K562 (cell line): ENCODE data around the gene CBX3. TPM values are rescaled to one million over a fixed set of nuclear protein-coding genes. Genes with fewer than 3 reads are reported as not detected.

Experiments used
- ATAC-seq: fragments of 200-7000 bp; cut with Tn5 transposase; 3 replicates; pipeline ENCODE4 v1.9.1; 2020; ENCODE audit warnings: moderate library complexity
- BruUV-seq: library from RNA; stranded (reverse); fragments of 400-500 nt; replicated peaks from 2 replicates; lab custom pipeline; 2021; lab: Mats Ljungman, UMichigan
- CTCF ChIA-PET: fragments of 300-600 bp; formaldehyde crosslinking; extraction: SDS; loops from one replicate; lab custom pipeline; 2021; ENCODE audit warnings: low intra/inter-chr PET ratio; lab: Yijun Ruan, JAX
- POLR2A ChIA-PET: fragments of 300-600, 350-650 bp; sonication (Branson Sonifier 250); formaldehyde crosslinking; extraction: SDS; loops from one replicate; lab custom pipeline; 2021; ENCODE audit warnings: antibody characterized with exemption, inconsistent platforms; lab: Yijun Ruan, JAX
- DNase-seq, 4 experiments: peaks; one replicate each; pipeline versions ENCODE4 v3.0.0 to v3.0.0-alpha.2; 2011 to 2018; ENCODE audit warnings: low spot score in 3 of 4, mixed read lengths in 3 of 4; ENCODE audit errors: extremely low read depth in 1 of 4
- FAIRE-seq: peaks from 2 replicates; lab custom pipeline; 2011; peaks lifted over from hg19 to GRCh38; lab: Jason Lieb, UNC
- H2AFZ ChIP-seq: 2 replicates; pipeline ENCODE4 v1.6.0; 2011; ENCODE audit warnings: low read depth, low read length, control low read depth, inconsistent platforms
- H3K27ac ChIP-seq: fragments of 200-600 bp; 3 replicates; pipeline ENCODE4 v1.8.0; 2011; ENCODE audit warnings: low read depth, mild to moderate bottlenecking, control low read depth, inconsistent platforms, low read length, moderate library complexity, mixed read lengths; ENCODE audit errors: extremely low read depth
- H3K27me3 ChIP-seq, 2 experiments: fragments of 300-600 bp in 1 of 2; 2 replicates in 1 of 2; 3 replicates in 1 of 2; pipeline versions ENCODE4 v1.6.0 to v1.8.0; 2011; ENCODE audit warnings: inconsistent platforms in 2 of 2, low read length in 2 of 2, mild to moderate bottlenecking in 1 of 2, mixed read lengths in 1 of 2, moderate library complexity in 1 of 2; ENCODE audit not compliant: control insufficient read depth in 2 of 2, insufficient read depth in 2 of 2
- H3K36me3 ChIP-seq: fragments of 300-600 bp; 3 replicates; pipeline ENCODE4 v1.8.0; 2011; ENCODE audit warnings: mild to moderate bottlenecking, low read length, inconsistent platforms; ENCODE audit not compliant: control insufficient read depth, insufficient read depth
- H3K4me1 ChIP-seq, 2 experiments: fragments of 200-600 bp in 1 of 2; replicated peaks in 1 of 2; 2 replicates in 1 of 2; 3 replicates in 1 of 2; pipeline versions ENCODE4 v1.5.1 to v1.8.0; 2011; ENCODE audit warnings: inconsistent platforms in 2 of 2, low read length in 2 of 2, mild to moderate bottlenecking in 1 of 2, mixed read lengths in 1 of 2, moderate library complexity in 1 of 2; ENCODE audit not compliant: control insufficient read depth in 2 of 2, insufficient read depth in 2 of 2
- H3K4me2 ChIP-seq: 2 replicates; pipeline ENCODE4 v1.6.1; 2011; ENCODE audit warnings: low read length, control low read depth, inconsistent platforms, mixed read lengths; ENCODE audit not compliant: insufficient read depth
- H3K4me3 ChIP-seq: fragments of 200-600 bp; sonication (generic), shearing (Covaris generic); 2 replicates; pipeline ENCODE4 v1.5.1; 2016; ENCODE audit warnings: control low read depth, inconsistent platforms
- H3K79me2 ChIP-seq: fragments of 200-600 bp; 3 replicates; pipeline ENCODE4 v1.8.0; 2011; ENCODE audit warnings: low read length, inconsistent platforms; ENCODE audit not compliant: control insufficient read depth, insufficient read depth
- H3K9ac ChIP-seq, 2 experiments: 2 replicates each; pipeline versions ENCODE4 v1.6.0 to v1.6.1; 2011; ENCODE audit warnings: low read depth in 2 of 2, low read length in 2 of 2, control low read depth in 1 of 2, inconsistent platforms in 1 of 2, mild to moderate bottlenecking in 1 of 2, mixed read lengths in 1 of 2; ENCODE audit not compliant: insufficient read depth in 1 of 2
- H3K9me1 ChIP-seq: one replicate; pipeline ENCODE4 v1.6.0; 2011; ENCODE audit warnings: inconsistent platforms, mild to moderate bottlenecking, low read length, moderate library complexity; ENCODE audit not compliant: control insufficient read depth, insufficient read depth
- H3K9me3 ChIP-seq: replicated peaks from 2 replicates; pipeline ENCODE4 v1.5.1; 2011; ENCODE audit warnings: low read depth, low read length, inconsistent platforms; ENCODE audit not compliant: control insufficient read depth, insufficient read depth
- H4K20me1 ChIP-seq: replicated peaks from 2 replicates; pipeline ENCODE4 v1.6.1; 2011; ENCODE audit warnings: low read length, inconsistent platforms, mixed read lengths; ENCODE audit not compliant: control insufficient read depth, insufficient read depth
- COPS2 ChIP-seq: fragments of 450-650 bp; conservative IDR thresholded peaks from 2 replicates; pipeline ENCODE4 v1.6.1; 2016; ENCODE audit warnings: mild to moderate bottlenecking, moderate library complexity
- FOXP1 ChIP-seq: sonication (generic); formaldehyde crosslinking; IDR thresholded peaks from 2 replicates; pipeline ENCODE4 v1.8.0; 2022; ENCODE audit warnings: mild to moderate bottlenecking, missing genetic modification reagents
- HEY1 ChIP-seq: fragments of 250-450 bp; sonication (Bioruptor Pico); IDR thresholded peaks from 2 replicates; pipeline ENCODE4 v1.5.0; 2020; ENCODE audit warnings: mild to moderate bottlenecking, moderate library complexity, borderline replicate concordance
- SP1 ChIP-seq: sonication (generic); formaldehyde crosslinking; IDR thresholded peaks from 2 replicates; pipeline ENCODE4 v1.8.1; 2022; ENCODE audit warnings: mild to moderate bottlenecking, missing genetic modification reagents
- ZNF175 ChIP-seq: fragments of 200-800 bp; sonication (Bioruptor generic); IDR thresholded peaks from 2 replicates; pipeline ENCODE4 v1.6.1; 2016; ENCODE audit warnings: low read depth, mild to moderate bottlenecking, missing genetic modification characterization, missing compliant biosample characterization
- ZNF444 ChIP-seq: fragments of 250-450 bp; sonication (Bioruptor Pico); IDR thresholded peaks from 2 replicates; pipeline ENCODE4 v1.4.0; 2020; ENCODE audit warnings: mild to moderate bottlenecking, moderate library complexity
- WGBS: fragments of 100-300 bp; shearing (Covaris generic); methylation state at CpG from one replicate; pipeline ENCODE4 v1.1.6; 2016; ENCODE audit warnings: low coverage, mixed read lengths; ENCODE audit not compliant: insufficient coverage; ENCODE audit errors: missing lambda C conversion rate; 5-methylcytosine and 5-hydroxymethylcytosine counted together
- in situ Hi-C: fragments of 300-500 bp; cut with MboI; formaldehyde crosslinking; loops from 4 replicates; pipeline ENCODE4 v1.15.0; 2018; ENCODE audit warnings: inconsistent platforms, mixed read lengths
- intact Hi-C: fragments of 100-400 bp; cut with micrococcal nuclease; formaldehyde crosslinking; loops from 2 replicates; pipeline ENCODE4 v1.14.2; 2022
- polyA plus RNA-seq, 8 experiments: library from polyadenylated mRNA; depleted of rRNA in 4 of 8; stranded (reverse) in 5 of 8; unstranded in 3 of 8; fragments of >200 nt; fragmentation: Nextera tagmentation in 2 of 8; fragmentation: Illumina TruSeq in 1 of 8; extraction: Ambion mirVana in 2 of 8; extraction: Trizol in 1 of 8; gene quantifications; 2 replicates each; pipeline versions ENCODE4 v1.2.1 to v1.2.3, GENCODE V29; 2011 to 2014; ENCODE audit warnings: inconsistent platforms in 1 of 8, missing spikeins in 1 of 8
- total RNA-seq, 7 experiments: library from RNA; depleted of rRNA in 6 of 7; stranded (reverse); fragments of >200 nt in 6 of 7; fragmentation: Illumina TruSeq in 2 of 7; extraction: Trizol in 2 of 7; gene quantifications; 2 replicates each; pipeline versions ENCODE4 v1.2.1 to v1.2.3, GENCODE V29; 2011 to 2021; ENCODE audit warnings: low replicate concordance in 1 of 7
- TF ChIP-seq, protein P1 (sequence below): fragments of 200-800 bp; sonication (Bioruptor generic); IDR thresholded peaks from 2 replicates; pipeline ENCODE4 v1.6.1; 2017; ENCODE audit warnings: missing genetic modification characterization, missing compliant biosample characterization
- TF ChIP-seq, protein P2 (sequence below): sonication (generic); formaldehyde crosslinking; IDR thresholded peaks from 2 replicates; pipeline ENCODE4 v1.8.0; 2022; ENCODE audit warnings: missing genetic modification reagents, mild to moderate bottlenecking, borderline replicate concordance

Gene CBX3
- total and polyA plus RNA-seq, 9 of the 15 experiments (the other 6 are each of a cell fraction or from before 2014, with no cell fraction given): 198 to 413 (median 328) TPM

- Histone ChIP-seq H3K79me2 (no peaks in the 10 kb centered on the region), H3K27ac (no peak overlapping the region), H4K20me1 (no peaks in the 10 kb centered on the region), H3K27me3 (no peaks in the 10 kb centered on the region), H3K9me1 (no peaks in the 10 kb centered on the region), H3K4me2 (no peak overlapping the region), H3K4me3 (no peak overlapping the region), H3K9me3 (no peaks in the 10 kb centered on the region), H3K9ac (no peak overlapping the region), H3K36me3 (peaks cover 7% of the 10 kb centered on the region; the same call in 1 of the 3 replicates), H3K4me1 (peaks cover 24 to 26% of the 10 kb centered on the region in 2 experiments), H2AFZ (no peak overlapping the region)
- intact Hi-C loops (no loop called here), in situ Hi-C loops (no loop called here)
- ChIA-PET POLR2A (interaction anchor here (0.7 to 2.1 kb wide), 4 partner anchors 8 to 107 kb away, joined by 3 to 11 read pairs (median 4); no protein-coding TSS in a partner anchor), CTCF (no interaction called here)
- ATAC-seq (no peak), FAIRE-seq (no peak), DNase-seq (no peak)
- TF ChIP-seq FOXP1 (CRISPR knock-in tag) (no peak), SP1 (peak; percentile 24; the same call in 1 of the 2 replicates)
- no TSS peak for BruUV-seq
- WGBS: 66% methylated on average over 6 of the region's 7 CpGs
Observed at GRCh38 chr7:26178272-26178960, 23.1 kb upstream of the CBX3 start.

- BruUV-seq: no TSS peak
- intact Hi-C loops (no loop called here), in situ Hi-C loops (no loop called here)
- 81% methylated on average over 4 of the region's 5 CpGs for WGBS
- POLR2A ChIA-PET: interaction anchor here (0.6 to 5.3 kb wide), 8 partner anchors 9 to 106 kb away, joined by 3 to 23 read pairs (median 5); partner anchors contain the start of gene CBX3
- Histone ChIP-seq H3K27me3 (no peaks in the 10 kb centered on the region), H2AFZ (no peak overlapping the region), H3K9me1 (no peaks in the 10 kb centered on the region), H3K9me3 (no peaks in the 10 kb centered on the region), H4K20me1 (no peaks in the 10 kb centered on the region), H3K27ac (no peak overlapping the region), H3K9ac (no peak overlapping the region), H3K4me1 (peaks cover 24 to 35% of the 10 kb centered on the region in 2 experiments), H3K4me2 (no peak overlapping the region), H3K4me3 (no peak overlapping the region), H3K36me3 (peaks cover 7% of the 10 kb centered on the region; the same call in 1 of the 3 replicates), H3K79me2 (no peaks in the 10 kb centered on the region)
- CTCF ChIA-PET: no interaction called here
- FAIRE-seq (no peak), DNase-seq (no peak), ATAC-seq (no peak)
- no peak for TF ChIP-seq COPS2
- TF ChIP-seq, protein P1, sequence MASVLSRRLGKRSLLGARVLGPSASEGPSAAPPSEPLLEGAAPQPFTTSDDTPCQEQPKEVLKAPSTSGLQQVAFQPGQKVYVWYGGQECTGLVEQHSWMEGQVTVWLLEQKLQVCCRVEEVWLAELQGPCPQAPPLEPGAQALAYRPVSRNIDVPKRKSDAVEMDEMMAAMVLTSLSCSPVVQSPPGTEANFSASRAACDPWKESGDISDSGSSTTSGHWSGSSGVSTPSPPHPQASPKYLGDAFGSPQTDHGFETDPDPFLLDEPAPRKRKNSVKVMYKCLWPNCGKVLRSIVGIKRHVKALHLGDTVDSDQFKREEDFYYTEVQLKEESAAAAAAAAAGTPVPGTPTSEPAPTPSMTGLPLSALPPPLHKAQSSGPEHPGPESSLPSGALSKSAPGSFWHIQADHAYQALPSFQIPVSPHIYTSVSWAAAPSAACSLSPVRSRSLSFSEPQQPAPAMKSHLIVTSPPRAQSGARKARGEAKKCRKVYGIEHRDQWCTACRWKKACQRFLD (CRISPR knock-in tag): no peak
- TF ChIP-seq, protein P2, sequence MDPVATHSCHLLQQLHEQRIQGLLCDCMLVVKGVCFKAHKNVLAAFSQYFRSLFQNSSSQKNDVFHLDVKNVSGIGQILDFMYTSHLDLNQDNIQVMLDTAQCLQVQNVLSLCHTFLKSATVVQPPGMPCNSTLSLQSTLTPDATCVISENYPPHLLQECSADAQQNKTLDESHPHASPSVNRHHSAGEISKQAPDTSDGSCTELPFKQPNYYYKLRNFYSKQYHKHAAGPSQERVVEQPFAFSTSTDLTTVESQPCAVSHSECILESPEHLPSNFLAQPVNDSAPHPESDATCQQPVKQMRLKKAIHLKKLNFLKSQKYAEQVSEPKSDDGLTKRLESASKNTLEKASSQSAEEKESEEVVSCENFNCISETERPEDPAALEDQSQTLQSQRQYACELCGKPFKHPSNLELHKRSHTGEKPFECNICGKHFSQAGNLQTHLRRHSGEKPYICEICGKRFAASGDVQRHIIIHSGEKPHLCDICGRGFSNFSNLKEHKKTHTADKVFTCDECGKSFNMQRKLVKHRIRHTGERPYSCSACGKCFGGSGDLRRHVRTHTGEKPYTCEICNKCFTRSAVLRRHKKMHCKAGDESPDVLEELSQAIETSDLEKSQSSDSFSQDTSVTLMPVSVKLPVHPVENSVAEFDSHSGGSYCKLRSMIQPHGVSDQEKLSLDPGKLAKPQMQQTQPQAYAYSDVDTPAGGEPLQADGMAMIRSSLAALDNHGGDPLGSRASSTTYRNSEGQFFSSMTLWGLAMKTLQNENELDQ (CRISPR knock-in tag): no peak
- no peak for TF ChIP-seq ZNF444
- TF ChIP-seq ZNF175 (CRISPR knock-in tag): no peak
- no peak for TF ChIP-seq HEY1
Observed at GRCh38 chr7:26179422-26179821, 22.1 kb upstream of the CBX3 start.
